Epithelial cell of proximal tubule (primary cell): Measurements from ENCODE around the gene P2RY1. TPM values are rescaled to one million over a fixed set of nuclear protein-coding genes. Genes with fewer than 3 reads are reported as not detected.

Experiments
- DNase-seq: peaks from one replicate; pipeline ENCODE4 v3.0.0-alpha.2; 2011; ENCODE audit warnings: low read depth
- H3K4me3 ChIP-seq: 2 replicates; pipeline ENCODE4 v1.5.1; 2011; ENCODE audit warnings: low read depth, mild to moderate bottlenecking, low read length
- total RNA-seq: library from RNA; depleted of rRNA; stranded (reverse); fragments of >200 nt; gene quantifications from 2 replicates; pipeline ENCODE4 v1.2.3, GENCODE V29; 2015
- TF ChIP-seq, protein P1 (sequence below): conservative IDR thresholded peaks from 2 replicates; pipeline ENCODE4 v1.5.1; 2012; ENCODE audit warnings: low read depth, mild to moderate bottlenecking, low read length

Gene P2RY1
- total RNA-seq, 1 donor from 2014 or later = 0.06 TPM

DNA sequence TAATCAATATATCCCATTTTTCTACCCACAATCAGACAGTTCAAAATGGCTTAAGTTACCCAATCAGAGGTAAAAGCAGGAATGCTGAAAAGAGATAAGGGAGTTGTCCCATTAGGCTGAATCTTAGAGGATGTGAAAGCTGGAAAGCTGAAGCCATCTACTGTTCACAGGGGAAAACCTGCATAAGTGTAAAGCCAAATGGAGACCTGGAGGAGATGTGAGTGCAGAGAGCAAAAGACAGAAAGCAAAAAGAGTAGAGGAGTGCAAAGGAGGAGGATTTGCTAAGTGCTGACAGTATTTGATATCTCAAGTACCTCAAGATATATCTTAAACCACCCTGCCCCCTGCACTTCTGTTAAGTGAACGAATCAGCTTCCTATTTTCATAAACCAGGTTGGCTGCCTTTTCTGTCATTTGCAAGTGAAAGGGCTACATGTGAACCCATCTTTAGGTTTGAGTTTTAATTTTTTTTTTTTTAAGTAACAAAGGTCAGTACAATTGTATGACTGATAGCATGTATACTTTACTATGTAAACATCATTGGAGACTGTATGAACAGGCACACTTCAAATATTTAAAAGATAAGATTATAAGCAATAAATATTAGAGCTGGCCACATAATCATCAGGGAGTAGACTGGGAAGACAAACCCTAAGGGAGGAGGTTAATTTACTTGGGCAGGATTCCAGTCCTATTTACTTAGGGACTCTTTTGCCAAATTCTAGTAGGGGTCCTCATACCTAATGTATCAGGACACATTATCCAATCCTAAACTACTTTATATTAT, 22.8 kb upstream of the P2RY1 start:
- no peak for DNase-seq
- H3K4me3 ChIP-seq = no peak overlapping the region
- TF ChIP-seq, protein P1, sequence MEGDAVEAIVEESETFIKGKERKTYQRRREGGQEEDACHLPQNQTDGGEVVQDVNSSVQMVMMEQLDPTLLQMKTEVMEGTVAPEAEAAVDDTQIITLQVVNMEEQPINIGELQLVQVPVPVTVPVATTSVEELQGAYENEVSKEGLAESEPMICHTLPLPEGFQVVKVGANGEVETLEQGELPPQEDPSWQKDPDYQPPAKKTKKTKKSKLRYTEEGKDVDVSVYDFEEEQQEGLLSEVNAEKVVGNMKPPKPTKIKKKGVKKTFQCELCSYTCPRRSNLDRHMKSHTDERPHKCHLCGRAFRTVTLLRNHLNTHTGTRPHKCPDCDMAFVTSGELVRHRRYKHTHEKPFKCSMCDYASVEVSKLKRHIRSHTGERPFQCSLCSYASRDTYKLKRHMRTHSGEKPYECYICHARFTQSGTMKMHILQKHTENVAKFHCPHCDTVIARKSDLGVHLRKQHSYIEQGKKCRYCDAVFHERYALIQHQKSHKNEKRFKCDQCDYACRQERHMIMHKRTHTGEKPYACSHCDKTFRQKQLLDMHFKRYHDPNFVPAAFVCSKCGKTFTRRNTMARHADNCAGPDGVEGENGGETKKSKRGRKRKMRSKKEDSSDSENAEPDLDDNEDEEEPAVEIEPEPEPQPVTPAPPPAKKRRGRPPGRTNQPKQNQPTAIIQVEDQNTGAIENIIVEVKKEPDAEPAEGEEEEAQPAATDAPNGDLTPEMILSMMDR = no peak

DNA sequence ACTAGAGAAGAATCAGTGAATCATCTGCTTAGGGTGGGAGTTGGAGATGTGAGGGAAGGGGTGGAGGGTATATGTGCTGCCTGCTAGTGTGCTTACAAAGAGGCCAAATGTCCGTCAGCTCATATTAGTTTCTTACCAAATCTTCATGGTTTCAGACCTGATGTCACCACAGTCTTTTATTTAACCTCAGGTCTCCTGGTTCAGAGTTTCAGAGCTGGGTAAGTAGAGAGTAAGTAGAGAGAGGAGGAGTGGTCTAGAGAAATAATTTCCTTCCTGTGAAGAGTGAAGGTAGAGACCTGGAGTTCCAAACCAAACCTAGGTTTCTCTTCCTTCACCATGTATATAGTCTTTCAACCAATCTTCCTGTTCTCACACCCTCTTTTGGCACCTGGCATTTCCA, 17.5 kb upstream of the P2RY1 start:
- no peak for DNase-seq
- TF ChIP-seq, protein P1 = no peak
- no peak overlapping the region for H3K4me3 ChIP-seq

DNA sequence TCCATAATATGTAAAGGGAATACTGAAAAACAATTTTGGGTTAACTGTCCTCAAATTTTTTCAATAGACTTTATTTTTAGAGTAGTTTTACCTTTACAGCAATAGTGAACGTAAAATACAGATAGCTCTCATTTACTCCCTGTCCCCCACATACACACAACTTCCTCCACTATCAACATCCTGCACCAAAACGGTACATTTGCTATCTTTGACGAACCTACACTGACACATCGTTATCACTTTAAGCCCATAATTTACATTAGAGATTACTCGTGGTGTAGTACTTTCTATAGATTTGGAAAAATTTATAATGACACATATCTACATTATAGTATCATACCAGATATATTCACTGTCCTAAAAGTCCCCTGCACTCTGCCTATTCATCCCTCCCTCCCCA, 16.9 kb upstream of the P2RY1 start:
- H3K4me3 ChIP-seq = no peak overlapping the region
- TF ChIP-seq, protein P1 = no peak
- DNase-seq = no peak

DNA sequence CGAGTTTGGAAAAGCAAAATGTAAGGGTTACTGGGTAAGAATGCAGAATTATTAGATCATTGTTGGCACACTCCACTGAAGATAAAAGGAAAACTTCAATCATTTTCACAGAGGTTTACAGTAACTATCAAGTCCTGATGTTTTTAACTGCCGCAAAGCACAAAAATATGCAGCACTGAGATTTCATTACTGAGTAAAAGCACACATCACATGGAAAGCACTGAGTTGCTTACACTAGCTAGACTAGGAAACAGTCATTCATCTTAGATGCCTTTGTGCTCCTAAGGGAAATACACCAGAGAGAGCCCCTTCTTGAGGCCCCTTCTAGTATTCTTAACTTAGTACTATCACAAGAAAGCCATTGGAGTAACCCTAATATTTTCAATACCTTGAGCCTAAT, 11.8 kb upstream of the P2RY1 start:
- TF ChIP-seq, protein P1 = no peak
- no peak overlapping the region for H3K4me3 ChIP-seq
- no peak for DNase-seq

DNA sequence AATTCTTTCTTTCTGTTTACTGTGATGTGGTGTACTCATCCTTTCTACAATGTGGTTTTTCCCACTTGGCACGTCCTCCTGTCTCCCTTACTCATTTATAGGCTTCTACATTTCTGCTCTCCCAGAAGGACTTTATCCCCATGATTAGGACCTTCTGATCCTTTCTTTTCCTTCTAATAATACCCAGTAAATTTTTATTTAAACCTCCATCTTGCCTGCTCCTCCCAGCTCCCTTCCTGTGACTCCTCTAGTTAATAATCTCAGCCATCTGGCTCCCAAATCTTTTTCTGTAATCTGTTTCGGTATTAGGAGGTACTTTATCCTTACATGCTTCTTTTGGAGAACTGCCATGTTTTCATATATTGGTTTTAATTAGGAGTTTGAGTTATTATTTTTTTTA, 11.2 kb upstream of the P2RY1 start:
- no peak overlapping the region for H3K4me3 ChIP-seq
- TF ChIP-seq, protein P1 = no peak
- no peak for DNase-seq

DNA sequence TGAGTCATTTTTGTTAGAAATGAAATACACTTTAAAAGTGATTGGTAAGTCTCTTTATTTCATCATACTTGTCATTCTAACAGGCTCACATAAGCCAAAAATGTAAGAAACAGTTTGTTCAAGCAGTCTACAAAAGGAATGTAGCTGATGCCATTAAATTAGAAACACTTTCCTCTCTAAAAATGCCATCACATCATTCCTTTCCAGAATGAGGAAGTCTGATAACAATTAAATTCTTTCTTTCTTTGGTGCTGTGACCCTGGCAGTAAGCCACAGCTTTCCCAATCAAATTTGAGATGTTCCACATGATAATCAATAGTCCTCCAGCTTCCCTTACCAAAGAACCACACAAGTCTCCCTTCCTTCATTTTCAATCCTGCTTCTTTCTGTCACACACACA, 9.4 kb upstream of the P2RY1 start:
- TF ChIP-seq, protein P1 = no peak
- H3K4me3 ChIP-seq = no peak overlapping the region
- DNase-seq = no peak

DNA sequence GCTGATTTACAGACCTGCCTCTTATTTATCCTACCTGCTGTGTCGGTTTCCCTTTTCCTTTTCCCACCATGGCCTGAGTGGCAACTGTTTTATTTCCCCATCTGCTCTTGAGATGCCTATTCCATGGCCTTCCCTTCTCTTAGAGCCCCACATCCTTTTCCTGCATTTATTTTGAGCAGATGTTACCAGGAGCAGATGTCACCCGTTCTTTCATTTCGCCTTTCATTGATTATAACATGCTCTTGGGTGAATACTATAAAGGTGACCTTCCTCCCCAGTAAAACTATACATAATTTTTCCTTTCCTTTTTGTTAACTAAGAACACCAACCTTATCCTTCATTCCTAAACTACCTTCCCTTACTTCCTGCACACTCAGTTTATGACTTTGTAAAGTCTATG, 8.5 kb upstream of the P2RY1 start:
- H3K4me3 ChIP-seq = no peak overlapping the region
- no peak for DNase-seq
- TF ChIP-seq, protein P1 = no peak
